GM18517 (cell line): ENCODE results near the gene FBXL7.

Experiments
- ATAC-seq: cut with Tn5 transposase; IDR thresholded peaks from one replicate; pipeline ENCODE4 v1.9.1; 2021; ENCODE audit warnings: mild to moderate bottlenecking, moderate library complexity; ENCODE audit not compliant: unreplicated experiment

Gene FBXL7

GRCh38 chr5:15501091-15501791, 1.3 kb downstream of the FBXL7 start:
- ATAC-seq, result no peak

GRCh38 chr5:15502208-15502607, 2.2 kb downstream of the FBXL7 start:
- ATAC-seq, result no peak

DNA sequence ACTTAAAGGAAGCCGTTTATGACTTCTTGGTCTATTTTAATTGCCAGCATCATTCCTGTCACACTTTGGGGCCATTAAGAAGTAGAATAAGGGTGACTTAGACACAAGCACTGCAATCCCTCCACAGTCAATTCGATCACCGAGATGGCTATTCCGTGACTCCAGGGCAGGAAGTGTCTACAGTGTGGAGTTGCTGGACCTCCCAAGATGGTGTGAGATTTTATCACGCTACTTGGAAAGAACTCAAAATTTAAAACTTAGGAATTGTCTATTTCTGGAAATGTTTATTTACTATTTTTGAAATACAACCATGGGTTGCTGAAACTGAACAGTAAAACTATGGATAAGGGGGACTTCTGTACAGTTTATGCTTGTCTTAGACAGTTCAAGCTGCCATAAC, 6.2 kb downstream of the FBXL7 start:
- ATAC-seq, result no peak

DNA sequence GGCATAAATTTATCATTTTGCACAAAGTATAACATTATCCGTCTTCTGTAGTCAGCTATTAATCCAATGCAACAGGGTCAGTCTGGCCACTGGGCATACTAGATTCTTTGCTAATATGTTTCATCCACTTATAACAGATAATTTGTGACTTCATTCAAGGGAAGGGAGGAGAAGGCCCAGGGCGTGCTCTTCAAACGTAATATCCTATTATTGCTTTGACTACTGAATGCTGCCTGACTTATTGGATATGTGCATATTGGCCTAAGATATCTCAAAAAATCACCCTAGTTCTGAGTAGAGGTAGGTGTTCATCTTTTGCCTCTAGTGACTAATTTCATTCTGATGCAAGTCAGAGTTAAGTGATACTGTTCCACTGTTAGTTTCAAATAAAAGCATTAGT, 6.9 kb downstream of the FBXL7 start:
- ATAC-seq, result no peak

- ATAC-seq, result no peak
Measured at GRCh38 chr5:15510092-15510491, 10.1 kb downstream of the FBXL7 start.

DNA sequence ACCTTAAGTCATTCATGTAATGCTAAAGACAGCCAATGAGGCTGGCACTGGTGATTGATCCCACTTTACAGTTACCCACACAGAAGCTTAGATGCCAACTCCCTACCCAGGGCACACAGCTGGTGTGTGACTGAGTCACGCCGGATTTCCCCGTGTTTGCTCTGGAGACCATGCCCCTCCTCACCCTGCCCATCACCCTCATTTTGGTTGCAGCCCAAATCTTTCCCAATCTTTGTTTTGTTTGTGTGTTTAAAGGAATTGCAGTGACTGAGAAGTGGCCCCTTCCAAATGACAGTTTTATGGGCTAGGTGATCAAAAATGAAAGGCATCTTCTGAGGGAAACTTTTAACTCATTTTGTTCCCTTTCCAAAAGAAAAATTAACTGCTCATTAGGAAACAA, 10.9 kb downstream of the FBXL7 start:
- ATAC-seq, result no peak

- no peak for ATAC-seq
Measured at GRCh38 chr5:15513431-15513830, 13.5 kb downstream of the FBXL7 start.

- ATAC-seq, result no peak
Measured at GRCh38 chr5:15513911-15514310, 13.9 kb downstream of the FBXL7 start.

DNA sequence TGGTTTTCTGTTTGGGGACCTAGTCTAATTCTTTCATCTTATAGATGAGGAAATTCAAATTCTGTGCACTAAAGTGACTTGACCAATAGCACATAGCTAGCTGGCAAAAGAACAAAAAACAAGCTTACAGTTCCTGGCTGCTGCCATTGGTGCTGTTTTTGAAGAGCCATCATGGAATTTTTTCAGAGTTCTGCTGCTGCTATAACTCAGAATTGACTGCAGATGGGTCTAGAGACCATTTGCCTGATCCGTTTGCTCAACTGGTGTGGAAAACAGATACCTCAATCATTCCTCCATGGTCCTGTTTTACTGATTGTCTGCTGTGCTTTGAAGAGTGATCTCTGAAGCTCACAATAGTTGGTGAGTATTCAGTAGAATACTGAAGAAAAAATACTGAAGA, 15.2 kb downstream of the FBXL7 start:
- ATAC-seq, result no peak

DNA sequence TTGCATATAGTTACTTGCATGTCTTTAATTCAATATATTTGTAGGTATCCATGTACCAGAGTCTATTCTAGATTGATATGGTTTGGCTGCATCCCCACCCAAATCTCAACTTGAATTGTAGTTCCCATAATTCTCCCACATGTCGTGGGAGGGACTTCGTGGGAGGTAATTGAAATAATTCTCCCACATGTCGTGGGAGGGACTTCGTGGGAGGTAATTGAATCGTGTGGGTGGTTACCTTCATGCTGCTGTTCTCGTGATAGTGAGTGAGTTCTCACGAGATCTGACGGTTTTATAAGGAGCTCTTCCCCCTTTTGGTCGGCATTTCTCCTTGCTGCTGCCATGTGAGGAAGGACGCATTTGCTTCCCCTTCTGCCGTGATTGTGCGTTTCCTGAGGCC, 16.5 kb downstream of the FBXL7 start:
- no peak for ATAC-seq

GRCh38 chr5:15518786-15519185, 18.8 kb downstream of the FBXL7 start:
- ATAC-seq, result no peak

GRCh38 chr5:15520856-15521255, 20.9 kb downstream of the FBXL7 start:
- ATAC-seq, result no peak

GRCh38 chr5:15521381-15522186, 21.6 kb downstream of the FBXL7 start:
- no peak for ATAC-seq

DNA sequence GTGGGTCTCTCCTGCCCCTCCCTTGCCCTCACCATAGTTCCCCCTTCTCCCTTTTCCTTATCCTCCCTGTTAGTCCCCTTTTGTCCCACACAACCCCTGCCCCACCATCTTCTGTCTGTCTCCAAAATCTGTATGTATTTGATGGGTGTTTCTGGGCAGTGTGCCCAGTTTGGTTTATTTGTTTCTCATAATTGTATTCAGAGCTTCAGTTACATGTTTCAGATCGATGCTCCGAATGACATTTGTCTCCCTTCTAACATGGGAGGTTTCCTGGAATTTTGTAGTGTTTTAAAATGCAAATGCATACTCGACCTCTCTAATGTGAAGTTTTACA, 22.2 kb downstream of the FBXL7 start:
- no peak for ATAC-seq

DNA sequence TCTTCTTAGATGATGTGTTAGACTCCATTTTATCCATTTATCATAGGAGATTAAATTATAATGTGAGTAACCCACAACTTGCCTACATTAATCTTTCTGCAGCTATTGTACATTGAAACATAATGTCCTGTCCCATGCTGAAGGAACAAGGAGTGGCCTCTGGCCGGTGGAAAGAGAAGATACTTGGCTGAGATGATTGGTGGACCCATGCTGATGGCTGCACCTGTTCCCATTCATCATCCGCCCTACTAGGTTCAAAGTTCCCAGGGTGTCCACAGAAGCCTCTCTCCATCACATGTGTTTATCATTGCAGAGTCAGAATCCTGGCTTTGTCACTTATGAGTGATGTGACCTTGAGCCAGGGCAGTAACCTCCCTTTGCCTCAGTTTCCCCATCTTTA, 24.7 kb downstream of the FBXL7 start:
- ATAC-seq, result no peak

- no peak for ATAC-seq
Measured at GRCh38 chr5:15525703-15526275, 25.8 kb downstream of the FBXL7 start.

DNA sequence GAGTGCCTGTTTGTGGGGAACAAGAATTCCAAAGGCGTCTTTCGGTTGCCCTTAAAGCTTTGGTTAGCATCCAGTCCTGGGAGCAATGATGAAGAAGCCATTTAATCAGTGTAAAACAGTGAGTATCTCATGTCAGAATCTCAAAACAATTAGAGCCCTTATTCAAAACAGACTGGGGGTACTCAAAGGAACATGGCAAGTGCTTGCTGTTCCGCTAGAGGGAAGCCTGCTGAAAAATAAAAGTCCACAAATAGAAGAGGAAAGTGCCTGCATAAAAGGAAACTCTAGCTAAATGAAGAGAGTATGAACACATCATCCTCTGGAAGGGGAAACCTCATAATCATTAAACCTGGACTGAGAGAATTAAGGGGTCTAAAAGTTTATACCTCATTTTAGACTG, 26.4 kb downstream of the FBXL7 start:
- no peak for ATAC-seq

DNA sequence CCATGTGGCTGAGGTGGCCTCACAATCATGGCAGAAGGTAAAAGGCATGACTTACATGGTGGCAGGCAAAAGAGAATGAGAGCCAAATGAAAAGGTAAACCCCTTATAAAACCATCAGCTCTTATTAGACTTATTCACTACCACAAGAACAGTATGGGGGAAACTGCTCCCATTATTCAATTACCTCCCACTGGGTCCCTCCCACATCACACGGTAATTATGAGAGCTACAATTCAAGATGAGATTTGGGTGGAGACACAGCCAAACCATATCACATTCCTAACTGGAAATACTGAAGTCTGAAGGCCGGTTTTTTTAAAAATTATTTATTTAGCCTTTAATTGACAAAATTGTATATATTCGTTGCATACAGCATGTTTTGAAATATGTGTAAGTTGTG, 28.5 kb downstream of the FBXL7 start:
- no peak for ATAC-seq

DNA sequence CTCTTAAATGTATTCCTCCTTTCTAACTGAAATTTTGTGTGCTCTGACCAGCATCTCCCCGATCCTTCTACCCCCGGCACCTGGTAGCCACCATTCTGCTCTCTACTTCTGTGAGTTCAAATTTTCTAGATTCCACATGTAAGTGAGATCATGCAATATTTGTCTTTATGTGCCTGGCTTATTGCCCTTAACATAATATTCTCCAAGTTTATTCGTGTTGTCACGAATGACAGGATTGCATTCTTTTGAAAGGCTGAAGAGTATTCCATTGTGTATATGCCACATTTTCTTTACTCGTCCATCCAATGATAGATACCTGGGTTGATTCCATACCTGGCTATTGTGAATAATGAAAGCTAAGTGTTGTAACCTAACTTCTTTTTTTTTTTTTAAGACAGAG, 29.0 kb downstream of the FBXL7 start:
- no peak for ATAC-seq

GRCh38 chr5:15529821-15530220, 29.8 kb downstream of the FBXL7 start:
- ATAC-seq, result no peak

- no peak for ATAC-seq
Measured at GRCh38 chr5:15533129-15533893, 33.3 kb downstream of the FBXL7 start.

- no peak for ATAC-seq
Measured at GRCh38 chr5:15535938-15536337, 36.0 kb downstream of the FBXL7 start.
